22Rv1 (cell line): ENCODE measurements around the gene KIAA0232.

Experiments used
- H3K27ac ChIP-seq: fragments of 450-650 bp; 2 replicates; pipeline ENCODE4 v1.5.1; 2017
- CTCF ChIP-seq: fragments of 450-650 bp; IDR thresholded peaks from 2 replicates; pipeline ENCODE4 v1.5.1; 2017; ENCODE audit warnings: mild to moderate bottlenecking
- ZFX ChIP-seq: fragments of 450-650 bp; IDR thresholded peaks from 2 replicates; pipeline ENCODE4 v1.6.1; 2017; ENCODE audit warnings: antibody characterized with exemption, borderline replicate concordance

The KIAA0232 gene

GRCh38 chr4:6758728-6759127 lies 23.8 kb upstream of the KIAA0232 start:
- TF ChIP-seq CTCF (no peak), ZFX (no peak)
- H3K27ac ChIP-seq, result no peak overlapping the region

DNA sequence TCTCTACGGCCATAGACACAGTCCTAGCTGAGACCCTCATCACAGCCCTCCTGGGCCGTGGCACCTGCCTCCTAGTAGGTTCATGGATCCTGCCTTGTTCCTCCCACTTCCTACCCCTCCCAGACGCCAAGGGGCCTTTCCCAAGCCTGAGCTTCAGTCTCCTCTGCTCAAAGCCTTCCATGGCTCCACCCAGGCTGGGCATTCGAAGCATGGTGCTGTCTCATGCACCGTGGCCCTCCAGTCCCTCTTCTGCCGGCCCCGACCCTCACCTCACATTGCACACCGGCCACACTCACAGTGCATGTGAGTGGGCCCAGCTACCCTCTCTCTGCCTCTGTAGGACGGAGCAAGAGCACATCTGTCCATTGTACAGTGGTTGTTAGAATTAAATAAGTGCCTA lies 21.7 kb upstream of the KIAA0232 start:
- peak overlapping the region; percentile 66 for H3K27ac ChIP-seq

DNA sequence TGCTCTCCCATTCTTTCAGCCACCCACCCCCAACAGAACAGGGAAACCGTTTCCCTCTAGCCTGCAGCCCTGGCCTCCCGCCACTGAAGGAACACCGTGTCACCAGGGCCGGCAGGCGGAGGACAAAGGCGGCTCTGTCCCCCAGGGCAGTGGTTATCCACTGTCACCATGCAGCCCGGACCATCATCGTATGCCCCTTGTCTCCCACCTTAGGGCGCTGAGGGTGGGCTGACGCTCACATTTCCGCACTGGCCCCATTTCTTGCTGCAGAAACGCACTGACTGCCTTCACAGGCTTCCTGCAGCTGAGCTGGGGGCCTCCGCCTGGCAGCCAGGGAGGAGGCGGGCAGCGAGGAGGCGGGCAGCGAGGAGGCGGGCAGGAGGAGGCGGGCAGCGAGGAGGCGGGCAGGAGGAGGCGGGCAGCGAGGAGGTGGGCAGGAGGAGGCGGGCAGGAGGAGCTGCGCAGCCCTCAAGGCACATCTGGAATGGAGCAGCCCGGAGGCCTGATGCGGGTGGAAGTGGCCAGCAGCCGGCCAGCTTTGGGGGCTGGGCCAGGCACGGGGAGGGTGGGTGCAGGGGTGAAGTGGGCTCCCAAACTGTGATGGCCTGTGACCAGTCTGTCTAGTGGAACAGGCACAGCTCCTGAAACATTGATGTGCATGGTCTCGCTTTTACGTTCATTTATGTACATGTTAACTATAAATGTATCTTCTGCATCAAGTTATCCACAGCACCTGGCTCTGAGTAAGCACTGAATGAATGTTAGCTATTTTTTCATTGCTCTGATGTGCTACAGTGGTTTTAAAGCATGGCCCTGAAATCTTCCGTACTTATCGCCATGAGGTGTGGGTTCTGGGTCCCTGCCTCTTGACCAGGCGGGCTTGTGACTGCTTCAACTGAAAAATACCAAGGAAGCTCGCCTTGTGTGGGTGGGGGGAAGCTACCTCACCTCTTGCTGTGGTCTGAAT lies 20.6 kb upstream of the KIAA0232 start:
- no peak for TF ChIP-seq CTCF
- peak overlapping the region; percentile 66 for H3K27ac ChIP-seq

More for the DNA sequence above, 21.7 kb upstream of the KIAA0232 start:
- TF ChIP-seq ZFX (no peak), CTCF (no peak)

DNA sequence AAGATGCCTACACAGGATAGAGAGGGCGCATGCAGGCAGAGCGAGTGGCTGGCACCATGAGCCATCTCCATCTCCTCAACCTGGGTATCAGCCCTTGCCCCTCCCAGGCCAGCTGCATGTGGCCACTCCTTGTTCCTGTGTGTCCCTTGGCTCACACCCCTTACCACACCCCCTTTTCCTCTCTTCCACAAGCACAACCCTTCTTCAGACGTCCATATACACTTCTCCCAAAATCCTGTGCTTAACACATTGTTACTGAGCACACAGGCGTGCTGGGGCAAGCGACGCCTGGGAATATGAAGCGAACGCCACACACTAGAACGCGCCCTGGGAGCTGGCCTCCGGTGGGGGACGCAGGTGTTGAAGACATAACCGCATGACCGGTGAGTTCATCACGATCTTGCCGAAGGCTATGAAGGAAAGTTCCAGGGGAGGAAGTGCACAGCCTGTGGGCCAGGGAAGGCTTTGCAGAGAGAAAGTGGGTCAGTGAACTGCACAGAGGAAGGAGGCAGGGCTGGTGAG lies 19.1 kb upstream of the KIAA0232 start:
- TF ChIP-seq ZFX (no peak), CTCF (no peak)
- no peak overlapping the region for H3K27ac ChIP-seq

DNA sequence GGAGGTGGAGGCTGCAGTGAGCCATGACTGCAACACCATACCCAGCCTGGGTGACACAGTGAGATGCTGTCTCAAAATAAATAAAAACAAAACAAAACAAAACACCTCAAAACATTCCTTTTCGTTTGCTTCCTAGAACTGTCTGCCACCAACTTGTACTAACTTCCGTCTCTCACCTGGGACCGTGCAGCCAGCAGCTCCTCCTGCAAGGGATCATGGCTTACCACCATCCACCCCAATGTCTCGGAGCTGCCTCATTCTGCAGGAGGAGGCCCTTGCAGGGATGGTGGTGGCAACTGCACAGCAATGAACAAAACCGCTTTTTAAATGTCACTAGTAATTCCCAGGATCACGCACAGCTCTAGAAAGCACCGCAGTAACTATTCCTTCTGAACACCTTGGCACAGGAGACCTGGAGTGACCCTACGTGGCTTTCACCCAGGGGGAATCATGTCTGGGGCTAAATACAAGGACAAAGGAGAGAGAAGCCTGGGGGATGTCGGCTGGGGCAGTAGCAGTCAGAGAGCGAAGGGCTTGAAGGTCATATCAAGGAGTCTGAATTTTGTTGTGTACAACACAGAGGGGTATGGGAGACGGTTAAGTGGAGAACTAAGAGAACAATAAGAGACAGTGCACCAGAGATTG lies 17.4 kb upstream of the KIAA0232 start:
- H3K27ac ChIP-seq, result no peak overlapping the region
- no peak for TF ChIP-seq CTCF
- TF ChIP-seq ZFX, result no peak

DNA sequence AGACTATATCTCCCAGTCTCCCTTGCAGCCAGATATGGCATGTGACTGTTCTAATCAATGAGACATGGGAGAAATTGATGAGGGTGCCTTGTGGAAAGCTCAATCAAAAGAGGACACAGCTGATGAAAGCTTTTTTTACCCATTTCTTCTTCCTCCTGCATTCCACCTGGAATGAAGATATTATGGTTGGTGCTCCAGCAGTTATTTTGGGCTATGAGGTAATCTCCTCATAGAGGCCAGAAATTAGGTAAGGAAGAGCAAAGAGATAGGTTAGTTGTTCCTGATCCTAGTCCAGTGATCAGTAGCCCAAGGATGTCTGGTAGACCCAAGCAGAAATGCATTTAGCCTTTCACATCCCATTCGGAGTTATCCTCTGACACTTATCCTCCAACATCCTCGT lies 16.8 kb upstream of the KIAA0232 start:
- H3K27ac ChIP-seq, result no peak overlapping the region
- TF ChIP-seq ZFX, result no peak
- TF ChIP-seq CTCF, result no peak

DNA sequence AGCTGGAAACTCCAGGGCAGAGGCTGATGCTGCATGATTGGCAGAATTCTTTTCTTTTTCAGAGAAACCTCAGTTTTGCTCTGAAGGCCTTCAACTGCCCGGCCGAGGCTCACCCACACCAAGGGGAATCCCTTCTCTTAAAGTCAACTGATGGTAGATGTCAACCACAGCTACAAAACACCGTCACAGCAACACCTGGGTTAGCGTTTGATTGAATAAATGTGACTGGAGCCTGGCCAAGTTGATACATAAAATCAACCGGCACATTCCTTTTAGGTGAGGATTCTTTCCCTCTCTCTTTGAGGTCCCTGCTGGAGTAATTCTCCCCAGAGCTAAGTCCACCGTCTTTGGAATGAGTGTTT lies 15.2 kb upstream of the KIAA0232 start:
- no peak overlapping the region for H3K27ac ChIP-seq
- TF ChIP-seq ZFX, result no peak
- TF ChIP-seq CTCF, result no peak
